Measurements from ENCODE around the gene AFMID.
A peak's percentile ranks its signal among the peaks of the same experiment; 100 is the strongest.

The AFMID gene

GRCh38 chr17:78211032-78211431 is 23.9 kb downstream of the AFMID start:
- ATAC-seq (ENCODE audit: low read depth) (no peak), DNase-seq (ENCODE audit: low spot score in 2 of 2) (no peak)
- Mint-ChIP-seq H3K27ac (no peak overlapping the region), H3K27me3 (peaks cover 2% of the 10 kb centered on the region), H3K36me3 (no peaks in the 10 kb centered on the region), H3K4me3 (no peak overlapping the region), H3K4me1 (peaks cover 7% of the 10 kb centered on the region), H3K9me3 (no peaks in the 10 kb centered on the region)

- H3K9me3 Mint-ChIP-seq, result no peaks in the 10 kb centered on the region
- peak; percentile 89 to 95 for DNase-seq (ENCODE audit: low spot score in 2 of 2)
- no peaks in the 10 kb centered on the region for H3K36me3 Mint-ChIP-seq
- H3K4me3 Mint-ChIP-seq, result peak within 1 kb of the TSS; percentile 63
- peak; percentile 100 for ATAC-seq (ENCODE audit: low read depth)
- H3K4me1 Mint-ChIP-seq, result peaks cover 2% of the 10 kb centered on the region
- H3K27me3 Mint-ChIP-seq, result peaks cover 2% of the 10 kb centered on the region
- no peak within 1 kb of the TSS for H3K27ac Mint-ChIP-seq
These were observed 27.0 kb downstream of the AFMID start, which contains the start of gene BIRC5 for GRCh38 chr17:78214016-78214705. TSS of gene BIRC5 (plus strand) at chr17:78214253. CDS start at chr17:78214317, 64 bp downstream.

GRCh38 chr17:78214706-78215061 is 27.5 kb downstream of the AFMID start:
- Mint-ChIP-seq H3K27me3 (peaks cover 2% of the 10 kb centered on the region), H3K4me3 (peak overlapping the region; percentile 63), H3K36me3 (no peaks in the 10 kb centered on the region), H3K4me1 (peaks cover 2% of the 10 kb centered on the region), H3K27ac (no peak overlapping the region), H3K9me3 (no peaks in the 10 kb centered on the region)
- no peak for DNase-seq (ENCODE audit: low spot score in 2 of 2)
- no peak for ATAC-seq (ENCODE audit: low read depth)

- Mint-ChIP-seq H3K36me3 (no peaks in the 10 kb centered on the region), H3K9me3 (no peaks in the 10 kb centered on the region), H3K27ac (no peak overlapping the region), H3K4me1 (no peaks in the 10 kb centered on the region), H3K27me3 (no peaks in the 10 kb centered on the region), H3K4me3 (no peak overlapping the region)
- ATAC-seq (ENCODE audit: low read depth) (no peak), DNase-seq (ENCODE audit: low spot score in 2 of 2) (no peak)
These were observed 32.4 kb downstream of the AFMID start for GRCh38 chr17:78219396-78220150.

- ATAC-seq (ENCODE audit: low read depth) (no peak), DNase-seq (ENCODE audit: low spot score in 2 of 2) (no peak)
- no peak overlapping the region for H3K4me3 Mint-ChIP-seq
- H3K36me3 Mint-ChIP-seq, result no peaks in the 10 kb centered on the region
- H3K4me1 Mint-ChIP-seq, result peaks cover 2% of the 10 kb centered on the region
- peaks cover 6% of the 10 kb centered on the region for H3K27me3 Mint-ChIP-seq
- H3K9me3 Mint-ChIP-seq, result no peaks in the 10 kb centered on the region
- H3K27ac Mint-ChIP-seq, result no peak overlapping the region
These were observed 35.9 kb downstream of the AFMID start for GRCh38 chr17:78223061-78223460.

GRCh38 chr17:78223765-78224164 is 36.6 kb downstream of the AFMID start:
- no peak overlapping the region for H3K27ac Mint-ChIP-seq
- H3K27me3 Mint-ChIP-seq, result peaks cover 6% of the 10 kb centered on the region
- no peak overlapping the region for H3K4me3 Mint-ChIP-seq
- no peaks in the 10 kb centered on the region for H3K36me3 Mint-ChIP-seq
- ATAC-seq (ENCODE audit: low read depth) (no peak), DNase-seq (ENCODE audit: low spot score in 2 of 2) (no peak)
- no peaks in the 10 kb centered on the region for H3K9me3 Mint-ChIP-seq
- H3K4me1 Mint-ChIP-seq, result peaks cover 2% of the 10 kb centered on the region

GRCh38 chr17:78224231-78225087 is 37.3 kb downstream of the AFMID start:
- no peak for DNase-seq (ENCODE audit: low spot score in 2 of 2)
- Mint-ChIP-seq H3K27ac (no peak overlapping the region), H3K4me1 (peaks cover 2% of the 10 kb centered on the region), H3K27me3 (peaks cover 6% of the 10 kb centered on the region), H3K4me3 (no peak overlapping the region), H3K9me3 (no peaks in the 10 kb centered on the region), H3K36me3 (no peaks in the 10 kb centered on the region)
- no peak for ATAC-seq (ENCODE audit: low read depth)

GRCh38 chr17:78225088-78225865 is 38.1 kb downstream of the AFMID start:
- Mint-ChIP-seq H3K27ac (no peak overlapping the region), H3K4me1 (peaks cover 2% of the 10 kb centered on the region), H3K27me3 (peaks cover 8% of the 10 kb centered on the region), H3K9me3 (no peaks in the 10 kb centered on the region), H3K36me3 (no peaks in the 10 kb centered on the region), H3K4me3 (no peak overlapping the region)
- DNase-seq (ENCODE audit: low spot score in 2 of 2), result no peak
- no peak for ATAC-seq (ENCODE audit: low read depth)

GRCh38 chr17:78226055-78226758 is 39.0 kb downstream of the AFMID start:
- no peak overlapping the region for H3K4me3 Mint-ChIP-seq
- DNase-seq (ENCODE audit: low spot score in 2 of 2), result no peak
- no peak overlapping the region for H3K27ac Mint-ChIP-seq
- H3K4me1 Mint-ChIP-seq, result peaks cover 2% of the 10 kb centered on the region
- peaks cover 15% of the 10 kb centered on the region for H3K27me3 Mint-ChIP-seq
- H3K9me3 Mint-ChIP-seq, result no peaks in the 10 kb centered on the region
- no peaks in the 10 kb centered on the region for H3K36me3 Mint-ChIP-seq
- ATAC-seq (ENCODE audit: low read depth), result no peak

- Mint-ChIP-seq H3K27ac (no peak overlapping the region), H3K36me3 (no peaks in the 10 kb centered on the region), H3K27me3 (peaks cover 18% of the 10 kb centered on the region), H3K4me1 (peaks cover 2% of the 10 kb centered on the region), H3K9me3 (no peaks in the 10 kb centered on the region), H3K4me3 (no peak overlapping the region)
- no peak for DNase-seq (ENCODE audit: low spot score in 2 of 2)
- no peak for ATAC-seq (ENCODE audit: low read depth)
These were observed 39.7 kb downstream of the AFMID start for GRCh38 chr17:78226759-78227454.

- peaks cover 24% of the 10 kb centered on the region for H3K27me3 Mint-ChIP-seq
- H3K4me3 Mint-ChIP-seq, result no peak overlapping the region
- H3K9me3 Mint-ChIP-seq, result no peaks in the 10 kb centered on the region
- H3K36me3 Mint-ChIP-seq, result no peaks in the 10 kb centered on the region
- no peak overlapping the region for H3K27ac Mint-ChIP-seq
- no peak for ATAC-seq (ENCODE audit: low read depth)
- no peak for DNase-seq (ENCODE audit: low spot score in 2 of 2)
- H3K4me1 Mint-ChIP-seq, result peaks cover 8% of the 10 kb centered on the region
These were observed 40.3 kb downstream of the AFMID start for GRCh38 chr17:78227455-78227916.

GRCh38 chr17:78228176-78228575 is 41.0 kb downstream of the AFMID start:
- H3K36me3 Mint-ChIP-seq, result no peaks in the 10 kb centered on the region
- no peak overlapping the region for H3K4me3 Mint-ChIP-seq
- peaks cover 29% of the 10 kb centered on the region for H3K27me3 Mint-ChIP-seq
- DNase-seq (ENCODE audit: low spot score in 2 of 2) (no peak), ATAC-seq (ENCODE audit: low read depth) (no peak)
- no peak overlapping the region for H3K27ac Mint-ChIP-seq
- no peaks in the 10 kb centered on the region for H3K9me3 Mint-ChIP-seq
- peaks cover 13% of the 10 kb centered on the region for H3K4me1 Mint-ChIP-seq
